Fibroblast of upper back skin (primary cell): ENCODE results near the gene RGR.

ENCODE experiments used
- DNase-seq: peaks from one replicate; pipeline ENCODE4 v3.0.0-alpha.2; 2013

Gene RGR

DNA sequence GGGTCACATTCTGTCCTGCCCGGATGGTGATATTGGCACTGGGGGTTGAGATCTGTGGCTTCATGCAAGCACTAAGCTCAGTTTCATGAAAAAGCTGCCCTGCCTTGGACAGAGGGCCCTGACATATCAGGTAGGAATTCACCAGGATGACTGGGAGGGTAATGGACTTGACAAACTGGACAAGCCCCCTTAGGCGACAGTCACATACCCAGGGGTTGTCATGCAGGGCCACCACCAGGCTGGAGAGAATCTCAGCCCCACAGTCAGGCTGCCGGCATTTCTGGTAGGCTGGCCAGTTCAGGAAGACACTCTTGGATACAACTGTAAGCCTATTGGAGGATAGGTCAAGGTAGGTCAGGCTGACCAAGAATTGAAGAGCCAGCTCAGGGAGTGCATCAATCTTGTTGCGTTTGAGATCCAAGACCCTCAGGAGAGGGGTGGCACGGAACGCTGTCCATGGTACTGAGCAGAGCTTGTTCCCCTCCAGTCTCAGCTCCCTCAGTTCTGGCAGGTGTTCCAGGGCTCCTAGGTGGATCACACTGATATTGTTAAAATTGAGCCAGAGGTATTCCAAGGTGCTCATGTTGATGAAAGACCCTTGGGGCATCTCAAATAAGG lies 20.3 kb upstream of the RGR start:
- no peak for DNase-seq

DNA sequence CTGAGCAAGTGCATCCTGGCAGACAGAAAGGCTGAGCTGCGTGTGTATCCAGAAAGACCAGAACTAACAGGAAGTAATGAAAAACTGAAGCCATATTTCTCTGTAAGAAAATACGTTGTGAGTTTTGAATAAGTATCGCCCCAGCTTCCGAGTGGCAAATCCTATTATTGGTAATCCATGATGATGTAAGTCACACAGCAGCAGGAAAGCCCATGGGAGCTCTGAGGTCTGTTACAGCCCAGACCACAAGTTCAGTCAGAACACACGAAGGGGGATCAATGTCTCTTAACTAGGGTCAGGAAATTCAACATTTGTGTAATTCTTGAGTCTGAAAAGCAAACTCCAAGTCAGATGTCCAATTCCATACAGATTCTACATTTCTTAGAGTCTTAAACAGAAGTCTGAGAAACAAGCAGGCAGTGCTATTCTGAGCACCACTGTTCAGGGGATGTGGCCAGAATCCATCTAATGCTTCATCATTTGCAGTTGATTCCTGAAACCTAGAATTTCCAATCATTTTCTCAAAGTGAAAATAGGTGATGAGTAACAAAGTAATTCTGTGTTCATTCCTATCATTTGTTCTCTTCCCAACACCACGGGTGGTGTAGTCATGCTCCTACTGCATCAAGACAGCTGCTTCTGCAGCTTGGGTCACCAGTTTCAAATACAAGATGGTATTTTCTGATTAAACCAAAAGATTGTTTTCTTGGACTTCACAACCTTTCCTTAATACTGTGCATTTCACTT lies 19.3 kb upstream of the RGR start, which contains the start of gene LRIT2:
Gene LRIT2 (minus strand): TSS at position 118 of the 747 bp plus-strand sequence. CDS start 24 bp downstream, at position 94.
- DNase-seq = no peak

DNA sequence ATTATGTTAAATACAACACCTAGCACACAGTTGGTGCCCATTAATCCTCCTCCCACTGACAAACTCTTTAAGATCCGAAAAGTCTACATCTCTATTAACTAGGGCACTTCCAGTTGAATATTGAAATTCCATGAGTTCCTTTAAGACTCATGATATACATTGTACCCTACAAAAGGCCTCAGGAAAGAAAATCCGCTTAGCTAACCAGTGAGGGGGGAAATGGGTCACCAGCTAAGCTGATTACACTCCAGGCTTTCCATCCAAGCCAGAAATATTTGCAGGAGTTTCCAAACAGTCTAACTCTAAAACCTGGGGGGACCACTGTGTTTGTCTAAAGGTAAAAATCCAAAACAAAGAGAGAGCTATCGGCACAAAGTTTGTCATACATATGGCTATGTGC lies 18.2 kb upstream of the RGR start:
- no peak for DNase-seq

DNA sequence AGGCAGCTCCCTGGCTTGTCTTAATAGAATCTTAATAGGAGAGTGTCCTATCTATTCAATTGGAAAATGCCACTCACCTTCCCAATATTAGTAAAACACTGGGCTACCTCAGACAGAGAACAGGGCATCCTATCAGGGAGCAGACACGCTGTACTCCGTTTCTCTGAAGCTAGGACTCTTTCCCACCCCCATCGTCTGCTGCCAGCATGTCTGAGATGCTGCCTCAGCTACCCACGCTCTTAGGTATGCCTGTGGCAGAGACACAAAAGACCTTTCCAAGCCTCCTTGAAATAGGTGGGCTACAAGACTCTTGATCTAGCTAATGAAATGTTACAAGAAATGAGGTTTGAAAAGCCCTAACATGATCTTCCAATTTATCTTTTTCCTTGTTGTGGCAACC lies 17.0 kb upstream of the RGR start:
- no peak for DNase-seq

DNA sequence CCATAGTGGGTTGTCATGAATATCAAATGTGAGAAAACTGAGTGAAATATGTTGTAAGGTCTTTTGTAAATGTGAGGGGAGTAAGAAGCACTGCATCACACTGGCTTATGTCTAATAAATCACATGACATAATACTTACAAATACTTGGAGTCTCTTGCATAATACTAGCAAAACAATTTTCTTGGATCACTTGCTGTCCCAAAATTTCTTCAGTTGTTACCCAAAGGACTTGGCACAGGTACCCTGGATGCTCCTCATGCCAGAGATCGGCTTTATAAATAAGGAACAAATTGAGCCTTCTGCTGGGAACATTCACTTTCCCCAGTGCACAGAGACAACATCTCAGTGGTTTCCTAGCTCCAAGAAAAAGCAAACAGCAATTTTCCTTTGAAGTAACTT lies 14.5 kb upstream of the RGR start:
- no peak for DNase-seq

DNA sequence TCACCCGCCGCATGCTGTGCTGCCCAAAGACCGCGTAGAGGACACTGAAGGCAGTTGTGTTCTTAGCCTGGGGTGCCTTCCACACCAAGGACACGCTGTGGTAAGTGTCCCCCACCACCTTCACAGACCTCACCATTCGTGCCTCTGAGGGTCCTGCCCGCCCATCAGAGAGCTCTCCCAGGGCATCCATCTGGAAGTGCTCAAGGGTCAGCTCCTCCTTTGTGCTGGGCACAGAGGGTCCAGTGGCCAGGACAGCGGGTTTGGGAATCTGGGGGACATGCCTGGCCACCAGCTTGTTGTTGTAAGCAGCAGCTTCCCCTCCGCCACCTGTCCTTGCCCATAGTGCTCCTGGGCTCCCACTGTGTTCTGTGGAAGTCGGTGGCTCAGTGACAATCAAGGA lies 12.5 kb upstream of the RGR start:
- no peak for DNase-seq

DNA sequence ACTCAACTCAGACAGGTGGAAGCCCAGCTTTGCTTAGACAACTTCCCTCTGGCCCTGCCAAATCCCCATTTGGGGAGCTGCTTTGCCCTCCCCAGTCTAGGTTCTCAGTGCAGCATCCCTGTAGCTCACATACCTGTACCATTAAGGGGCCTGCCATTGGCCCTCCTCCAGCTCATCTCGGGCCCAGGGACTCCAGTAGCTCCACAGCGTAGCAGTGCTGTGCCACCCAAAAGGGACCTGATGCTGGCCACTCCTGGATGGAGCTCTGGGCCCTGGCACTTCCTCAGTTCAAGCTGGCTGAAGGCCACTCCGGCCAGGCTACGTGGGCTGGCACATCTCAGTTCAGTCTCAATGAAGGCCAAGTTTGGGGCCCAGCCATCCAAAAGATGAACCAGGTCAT lies 10.9 kb upstream of the RGR start:
- DNase-seq = no peak

DNA sequence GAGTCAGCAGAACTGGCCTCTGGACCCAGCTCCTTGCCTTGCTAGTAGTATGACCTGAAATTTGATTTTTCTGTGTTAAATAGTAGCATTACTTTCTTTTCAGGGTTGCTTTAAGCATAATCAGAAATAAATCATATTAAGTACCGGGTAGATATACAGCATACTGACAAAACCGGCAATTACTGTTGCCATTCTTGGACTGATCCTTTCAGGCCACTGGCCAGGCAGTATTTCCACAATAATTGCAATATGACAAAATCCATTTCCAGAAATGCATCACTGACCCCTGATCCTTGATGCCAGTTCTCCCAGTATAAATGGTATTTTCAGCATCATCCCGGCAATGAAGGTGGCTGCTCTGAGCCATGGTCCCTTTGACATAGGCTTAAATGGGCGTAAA lies 10.4 kb upstream of the RGR start:
- no peak for DNase-seq

DNA sequence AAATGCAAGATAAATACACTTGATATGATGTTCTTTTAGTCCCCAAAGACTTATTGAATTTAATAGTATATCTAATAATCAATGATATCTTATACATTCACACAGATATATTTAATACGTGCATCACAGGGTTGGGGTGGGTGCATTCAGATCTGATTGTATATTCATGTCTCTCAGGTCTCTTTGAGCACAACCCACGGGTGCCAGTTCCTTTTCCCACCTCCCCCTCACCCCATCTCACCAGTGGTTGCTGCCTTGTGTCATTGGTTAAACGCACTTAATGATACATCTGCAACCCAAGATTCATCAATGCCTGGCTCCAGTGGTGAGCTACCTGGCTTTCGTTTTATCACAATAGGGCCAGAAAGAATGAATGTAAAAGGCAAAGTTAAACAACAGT lies 9.8 kb upstream of the RGR start:
- DNase-seq = no peak

DNA sequence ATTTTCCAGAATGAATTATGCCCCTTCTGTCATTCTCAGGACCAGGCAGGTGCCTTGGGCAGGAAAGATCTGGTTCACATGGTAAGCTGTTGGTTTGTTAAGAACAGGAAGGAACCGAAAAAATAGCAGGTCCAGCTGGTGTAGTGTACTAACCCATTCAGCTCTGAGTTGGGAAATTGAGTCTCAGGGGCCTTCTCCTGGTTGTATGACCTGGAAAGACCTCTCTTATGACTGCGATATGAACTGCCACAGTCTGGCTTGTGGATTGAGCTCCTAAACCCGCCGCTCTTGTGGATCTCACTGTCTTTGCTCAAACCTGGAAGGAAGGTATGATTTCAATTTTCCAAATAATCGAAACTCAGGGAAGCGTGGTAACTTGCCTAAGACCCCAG lies 8.1 kb upstream of the RGR start:
- no peak for DNase-seq

DNA sequence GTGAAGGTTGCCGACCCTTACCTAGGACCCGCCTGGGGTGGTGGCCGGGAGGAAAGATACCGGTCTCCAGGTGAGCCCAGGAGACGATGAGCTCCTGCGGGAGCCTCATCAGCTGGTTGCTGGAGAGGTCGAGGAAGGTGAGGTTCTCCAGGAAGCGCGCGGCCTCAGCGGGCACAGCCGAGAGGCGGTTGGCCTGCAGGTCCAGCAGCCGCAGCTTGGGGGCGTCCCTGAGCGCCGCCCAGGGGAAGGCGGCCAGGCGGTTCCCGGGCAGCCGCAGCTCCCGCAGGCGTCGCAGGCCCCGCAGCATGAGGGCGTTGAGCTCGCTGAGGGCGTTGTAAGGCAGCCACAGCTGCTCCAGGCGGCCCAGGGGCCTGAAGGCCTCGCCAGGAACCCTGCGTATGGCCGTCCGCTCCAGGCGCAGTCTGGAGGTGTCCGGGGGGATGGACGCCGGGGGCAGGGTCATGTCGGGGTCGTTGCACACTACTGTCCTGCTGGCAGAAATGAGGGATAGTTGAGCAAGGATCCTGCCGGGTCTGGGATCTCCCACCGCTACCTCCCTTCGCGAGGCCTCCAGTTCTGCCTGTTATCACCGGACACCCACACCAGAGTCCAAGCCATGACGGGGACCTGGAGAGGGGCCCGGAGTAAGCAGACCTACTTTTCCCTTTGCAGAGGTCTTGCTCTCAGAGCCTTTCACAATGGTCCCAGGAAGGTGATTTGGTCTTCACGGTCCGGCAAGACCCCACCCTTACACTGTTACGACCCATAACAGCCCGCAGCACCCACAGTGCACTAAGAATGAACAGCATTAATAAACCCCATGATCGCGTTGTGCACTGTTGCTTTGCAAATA lies 7.4 kb upstream of the RGR start:
- no peak for DNase-seq

DNA sequence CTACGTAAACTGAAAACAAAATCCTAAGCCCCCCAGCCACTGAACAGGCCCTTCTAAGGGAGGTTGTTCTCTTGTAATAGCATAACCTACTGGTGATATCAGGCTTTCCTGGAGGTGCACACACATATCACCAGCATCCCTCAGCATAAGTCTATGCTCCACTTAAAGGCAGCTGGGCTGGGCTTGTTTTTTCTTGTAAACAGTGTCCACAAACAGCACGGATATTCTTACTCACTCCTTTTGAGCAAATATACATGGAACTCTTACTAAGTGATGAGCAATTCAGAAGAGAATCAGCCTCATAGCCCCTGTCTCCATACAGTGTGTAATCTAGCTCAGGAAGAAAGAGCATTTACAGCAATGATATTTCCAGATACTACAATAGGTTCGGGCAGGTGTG lies 5.9 kb upstream of the RGR start:
- no peak for DNase-seq

DNA sequence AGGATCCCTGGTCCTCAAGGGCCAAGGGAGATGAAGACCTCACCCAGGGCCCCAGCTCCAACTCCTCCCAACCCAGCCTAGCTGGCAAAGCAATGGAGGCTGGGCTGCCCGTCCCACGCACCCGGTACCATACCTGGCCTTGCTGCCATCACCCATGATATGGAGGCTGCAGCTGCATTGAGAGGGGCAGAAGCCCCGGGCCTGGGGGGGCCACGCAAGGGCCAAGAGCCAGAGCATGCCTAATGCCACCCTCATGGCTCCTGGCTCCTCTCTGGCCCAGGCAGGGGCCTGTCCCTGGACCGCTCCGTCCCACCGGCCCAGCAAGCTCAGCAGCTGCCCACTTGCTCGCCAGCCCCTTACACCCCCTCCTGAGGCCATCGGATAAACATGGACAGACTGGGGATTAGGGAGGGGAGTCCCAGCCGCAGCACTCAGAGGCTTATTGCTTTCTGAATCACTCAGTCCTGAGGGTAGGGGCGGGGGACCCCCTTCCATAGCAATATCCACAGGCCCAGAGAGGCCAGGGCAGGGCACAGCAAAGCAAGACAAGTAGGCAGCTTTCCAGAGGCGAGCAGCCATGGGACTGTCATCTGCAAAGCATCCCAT lies 3.6 kb upstream of the RGR start, which contains the start of gene LRIT1:
Gene LRIT1 (minus strand): TSS at position 362 of the 606 bp plus-strand sequence. CDS start 107 bp downstream, at position 255.
- no peak for DNase-seq

DNA sequence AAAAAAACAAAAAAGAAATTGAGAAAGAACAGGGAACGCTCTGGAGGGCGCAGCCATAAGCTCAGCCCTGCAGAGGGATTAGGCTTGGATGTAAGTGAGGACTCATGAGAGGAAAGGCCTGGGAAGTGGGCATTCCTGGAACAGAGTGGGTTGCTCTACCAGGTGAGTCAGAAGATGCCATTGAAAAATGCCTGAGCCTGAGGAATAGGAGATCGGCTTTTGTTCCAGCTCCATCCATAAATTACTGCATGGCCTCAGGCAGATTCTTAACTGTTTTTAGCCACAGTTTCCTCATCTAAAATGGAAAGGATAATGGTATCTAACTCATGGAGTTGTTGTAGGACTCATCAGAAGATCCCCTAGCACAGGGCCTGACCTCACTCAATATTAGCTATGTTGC lies 1.1 kb upstream of the RGR start:
- DNase-seq = no peak

DNA sequence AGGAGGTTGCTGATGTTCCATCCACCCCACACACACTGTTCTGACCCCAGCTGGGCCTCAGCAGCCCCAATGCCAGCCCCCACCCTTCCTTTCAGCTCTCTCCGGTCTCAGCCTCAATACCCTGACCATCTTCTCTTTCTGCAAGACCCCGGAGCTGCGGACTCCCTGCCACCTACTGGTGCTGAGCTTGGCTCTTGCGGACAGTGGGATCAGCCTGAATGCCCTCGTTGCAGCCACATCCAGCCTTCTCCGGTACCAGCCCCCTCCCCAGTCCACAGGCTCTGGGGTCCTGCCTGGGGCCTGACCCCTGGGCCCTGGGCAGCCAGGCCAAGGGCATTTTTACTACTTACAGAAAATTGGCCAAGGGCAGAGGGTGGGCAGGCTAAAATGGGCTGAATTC lies 2.6 kb downstream of the RGR start:
- no peak for DNase-seq

DNA sequence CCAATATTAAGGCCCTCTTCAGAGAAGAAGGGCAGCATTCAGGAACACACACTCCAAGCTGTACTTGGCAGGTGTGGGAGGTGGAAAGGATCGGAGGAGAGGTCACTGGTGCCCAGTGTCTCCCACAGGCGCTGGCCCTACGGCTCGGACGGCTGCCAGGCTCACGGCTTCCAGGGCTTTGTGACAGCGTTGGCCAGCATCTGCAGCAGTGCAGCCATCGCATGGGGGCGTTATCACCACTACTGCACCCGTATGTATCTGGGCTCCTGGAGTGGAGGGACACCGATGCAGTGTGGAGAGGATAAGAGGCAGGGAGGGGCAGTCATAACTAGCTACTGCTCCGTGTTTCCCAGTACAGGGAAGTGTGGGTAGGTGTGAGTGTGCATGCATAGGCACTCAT lies 3.9 kb downstream of the RGR start:
- no peak for DNase-seq

DNA sequence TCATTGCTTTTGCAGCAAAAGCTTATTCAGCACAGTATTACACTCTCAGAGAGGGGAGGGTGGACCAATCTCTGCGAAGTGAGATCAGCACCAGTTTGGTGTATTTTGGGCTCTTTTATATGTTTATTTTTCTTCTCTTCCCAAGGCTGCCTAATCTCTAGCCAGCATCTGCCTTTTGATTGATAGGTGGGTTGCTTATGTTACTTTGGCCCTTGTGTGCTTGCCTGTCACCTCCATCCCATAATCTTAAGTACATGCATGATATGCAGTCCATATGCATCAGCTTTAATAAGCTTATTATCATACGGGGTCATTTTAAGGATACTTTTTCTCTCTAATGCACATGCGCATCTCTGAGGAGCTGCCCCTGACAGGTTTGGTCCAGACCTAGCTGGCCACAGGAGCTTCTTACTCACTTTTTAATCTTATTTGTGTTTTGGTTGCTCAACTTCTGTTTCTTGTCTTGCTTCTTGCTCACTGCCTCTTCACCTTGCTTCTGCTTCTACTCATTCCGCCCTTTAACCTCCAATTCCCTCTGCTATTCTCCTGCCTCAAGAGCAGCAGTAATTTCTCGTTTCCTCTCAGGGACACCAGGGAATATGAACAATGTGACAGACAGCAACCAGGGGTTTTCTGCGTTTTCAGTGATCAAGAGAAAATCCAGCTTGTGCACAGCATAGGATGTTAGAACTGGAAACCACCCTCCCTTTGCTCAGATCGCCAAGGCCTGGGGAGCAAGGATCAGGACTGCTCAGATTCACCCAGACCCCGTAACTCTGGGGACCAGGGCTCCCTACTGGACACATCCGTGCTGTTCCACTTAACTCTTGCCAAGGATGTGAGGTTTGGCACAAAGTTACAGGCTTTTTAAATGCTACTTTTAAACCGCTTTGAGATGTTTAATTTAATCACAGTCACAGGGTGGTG lies 10.0 kb downstream of the RGR start:
- no peak for DNase-seq

DNA sequence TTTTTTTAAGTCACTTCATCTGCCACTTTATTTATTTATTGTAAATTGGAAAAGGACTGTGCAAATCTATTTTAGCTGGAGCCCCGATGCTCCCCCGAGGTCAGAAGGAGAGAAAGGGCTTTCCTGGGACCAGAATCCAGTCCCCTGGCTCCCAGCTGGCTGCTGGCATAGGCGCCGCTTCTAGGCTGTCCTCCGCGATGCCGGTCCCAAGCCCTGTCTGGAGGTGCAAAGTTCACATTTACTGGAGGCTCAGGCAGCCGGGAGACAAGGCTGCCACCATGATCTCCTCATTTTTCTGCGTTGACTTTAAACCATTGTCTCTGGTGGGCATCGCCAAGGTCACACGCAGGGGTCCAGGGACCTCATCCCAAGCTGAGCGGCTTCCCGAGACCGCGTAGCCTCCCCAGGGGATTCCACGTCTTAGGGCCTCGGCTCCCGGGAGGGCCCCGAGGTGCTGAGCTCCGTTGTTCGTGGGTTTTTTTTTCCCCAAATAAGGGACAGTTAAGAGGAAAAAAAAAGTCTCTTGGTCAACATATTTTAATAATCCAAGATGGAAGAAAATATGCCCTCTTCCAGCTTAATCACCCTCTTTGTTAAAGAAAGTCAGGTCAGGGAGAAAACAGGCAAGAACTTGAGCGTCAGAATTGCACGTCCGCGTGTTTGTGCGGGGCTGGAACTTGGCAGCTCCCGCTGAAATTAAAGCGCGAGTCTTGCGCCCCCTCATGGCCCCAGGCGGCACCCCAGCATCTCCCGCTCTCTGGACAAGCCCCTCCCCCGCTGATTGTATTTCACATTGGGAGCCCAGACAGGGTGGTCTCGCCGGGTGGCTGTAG lies 11.9 kb downstream of the RGR start:
- DNase-seq = peak; percentile 28

DNA sequence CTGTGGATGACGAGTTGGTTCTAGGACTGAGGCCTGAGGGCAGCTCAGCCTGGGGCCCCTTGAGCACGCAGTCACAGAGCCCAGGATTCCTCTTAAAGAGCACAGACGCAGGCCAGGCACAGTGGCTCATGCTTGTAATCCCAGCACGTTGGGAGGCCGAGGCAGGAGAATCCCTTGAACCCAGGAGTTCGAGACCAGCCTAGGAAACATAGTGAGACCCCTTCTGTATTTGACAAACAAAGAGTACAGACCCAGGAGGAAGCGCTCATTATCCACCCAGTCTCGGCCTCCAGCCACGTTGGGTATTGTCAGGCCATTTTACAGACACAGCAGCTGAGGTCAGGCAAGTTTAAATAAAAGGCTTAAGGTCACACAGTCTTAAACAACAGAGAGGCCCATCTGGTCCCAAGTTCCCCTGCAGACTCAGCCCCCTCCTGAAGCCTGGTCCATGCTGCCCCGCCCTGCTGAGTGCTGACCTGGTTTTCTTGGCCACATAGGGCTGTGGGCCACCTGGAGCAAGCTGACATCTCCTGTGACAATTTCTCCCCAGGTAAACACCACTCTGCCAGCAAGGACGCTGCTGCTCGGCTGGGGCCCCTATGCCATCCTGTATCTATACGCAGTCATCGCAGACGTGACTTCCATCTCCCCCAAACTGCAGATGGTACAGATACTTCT lies 12.6 kb downstream of the RGR start:
- no peak for DNase-seq

DNA sequence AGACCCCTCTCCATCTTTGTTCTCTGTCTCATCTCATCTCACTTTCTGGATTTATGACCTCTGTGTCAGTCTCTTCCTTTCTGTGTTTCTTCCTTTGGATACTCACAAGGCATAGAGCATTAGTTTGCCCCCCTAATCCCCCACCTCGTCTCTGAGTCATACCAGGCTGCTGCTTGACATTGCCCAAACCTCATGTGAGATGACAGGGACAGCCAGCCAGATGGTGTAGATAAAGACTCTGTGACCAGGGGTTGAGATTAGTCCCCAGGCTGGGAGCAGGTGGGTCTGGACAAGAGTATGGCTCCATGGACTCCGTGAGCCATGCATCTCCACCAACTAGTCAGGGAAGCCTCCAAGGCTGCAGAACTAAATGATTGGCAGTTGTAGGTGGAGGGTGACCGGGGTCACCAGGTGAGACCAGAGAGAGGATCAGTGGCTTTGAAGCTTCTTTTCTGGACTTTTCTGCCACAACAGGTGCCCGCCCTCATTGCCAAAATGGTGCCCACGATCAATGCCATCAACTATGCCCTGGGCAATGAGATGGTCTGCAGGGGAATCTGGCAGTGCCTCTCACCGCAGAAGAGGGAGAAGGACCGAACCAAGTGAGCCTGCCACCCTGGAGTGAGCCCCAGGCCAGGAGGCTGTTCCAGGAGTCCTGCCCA lies 13.3 kb downstream of the RGR start:
- no peak for DNase-seq
